GM12878 (cell line): Measurements from ENCODE around the gene PRKAR2B. TPM values are rescaled to one million over a fixed set of nuclear protein-coding genes. Genes with fewer than 3 reads are reported as not detected.
A peak's percentile ranks its signal among the peaks of the same experiment; 100 is the strongest.

ENCODE experiments used
- ATAC-seq: fragments of 200-7000 bp; cut with Tn5 transposase; 3 replicates; pipeline ENCODE4 v1.9.1; 2020; ENCODE audit warnings: mild to moderate bottlenecking, moderate library complexity
- BruUV-seq: library from RNA; stranded (reverse); fragments of 400-500 nt; replicated peaks from 2 replicates; lab custom pipeline; 2021; lab: Mats Ljungman, UMichigan
- CTCF ChIA-PET: fragments of 300-600 bp; sonication (Branson Sonifier 250); formaldehyde crosslinking; extraction: SDS; loops from one replicate; lab custom pipeline; 2021; ENCODE audit warnings: inconsistent platforms; lab: Yijun Ruan, JAX
- POLR2A ChIA-PET: fragments of 350-600 bp; formaldehyde crosslinking; extraction: SDS; loops from one replicate; lab custom pipeline; 2021; ENCODE audit warnings: inconsistent platforms; lab: Charles Lee
- RAD21 ChIA-PET: fragments of 300-600 bp; sonication (Branson Sonifier 250); formaldehyde crosslinking; loops from one replicate; lab custom pipeline; 2023; ENCODE audit warnings: antibody characterized with exemption; ENCODE audit not compliant: unreplicated experiment; lab: Charles Lee
- SMC1A ChIA-PET: fragments of 300-600 bp; sonication (Branson Sonifier 250); formaldehyde crosslinking; loops from one replicate; lab custom pipeline; 2023; ENCODE audit not compliant: unreplicated experiment, uncharacterized antibody; lab: Charles Lee
- DNase-seq: peaks from one replicate; pipeline ENCODE4 v3.0.0-alpha.2; 2011; ENCODE audit warnings: low read depth, low spot score
- FAIRE-seq: peaks from 3 replicates; lab custom pipeline; 2011; peaks lifted over from hg19 to GRCh38; lab: Jason Lieb, UNC
- H2AFZ ChIP-seq: 2 replicates; pipeline ENCODE4 v1.6.0; 2011; ENCODE audit warnings: low read depth, low read length, control low read depth; ENCODE audit not compliant: control insufficient read depth
- H3K27ac ChIP-seq: 2 replicates; pipeline ENCODE4 v1.5.1; 2011; ENCODE audit warnings: control low read depth; ENCODE audit not compliant: control insufficient read depth, insufficient read depth
- H3K27me3 ChIP-seq, 2 experiments: replicated peaks in 1 of 2; 2 replicates each; pipeline versions ENCODE4 v1.6.0 to v1.6.1; 2011; ENCODE audit warnings: low read length in 1 of 2; ENCODE audit not compliant: control insufficient read depth in 2 of 2, insufficient read depth in 2 of 2
- H3K36me3 ChIP-seq, 2 experiments: 2 replicates each; pipeline ENCODE4 v1.5.1; 2011; ENCODE audit warnings: low read length in 1 of 2; ENCODE audit not compliant: control insufficient read depth in 2 of 2, insufficient read depth in 2 of 2
- H3K4me1 ChIP-seq: 2 replicates; pipeline ENCODE4 v1.6.1; 2011; ENCODE audit warnings: mild to moderate bottlenecking, low read length, moderate library complexity, mixed read lengths; ENCODE audit not compliant: control insufficient read depth, insufficient read depth
- H3K4me2 ChIP-seq: 2 replicates; pipeline ENCODE4 v1.6.0; 2011; ENCODE audit warnings: control low read depth; ENCODE audit not compliant: control insufficient read depth, insufficient read depth
- H3K4me3 ChIP-seq: fragments of 200-600 bp; sonication (generic); 2 replicates; pipeline ENCODE4 v1.5.1; 2016
- H3K79me2 ChIP-seq: 2 replicates; pipeline ENCODE4 v1.6.0; 2011; ENCODE audit warnings: low read length; ENCODE audit not compliant: control insufficient read depth, insufficient read depth
- H3K9ac ChIP-seq: 2 replicates; pipeline ENCODE4 v1.8.0; 2011; ENCODE audit warnings: low read length, control low read depth, mixed read lengths; ENCODE audit not compliant: control insufficient read depth, insufficient read depth
- H3K9me3 ChIP-seq: replicated peaks from 3 replicates; pipeline ENCODE4 v1.5.1; 2011; ENCODE audit warnings: mild to moderate bottlenecking, low read length; ENCODE audit not compliant: control insufficient read depth, insufficient read depth
- H4K20me1 ChIP-seq: 2 replicates; pipeline ENCODE4 v1.6.0; 2011; ENCODE audit not compliant: control insufficient read depth, insufficient read depth
- BMI1 ChIP-seq: fragments of 450-650 bp; IDR thresholded peaks from 2 replicates; pipeline ENCODE4 v1.6.1; 2016; ENCODE audit warnings: mild to moderate bottlenecking, moderate library complexity, borderline replicate concordance
- CHD4 ChIP-seq: fragments of 200-600 bp; sonication (generic); IDR thresholded peaks from 2 replicates; pipeline ENCODE4 v1.6.1; 2016; ENCODE audit warnings: mild to moderate bottlenecking
- JUNB ChIP-seq: IDR thresholded peaks from 2 replicates; pipeline ENCODE4 v1.6.1; 2016; ENCODE audit warnings: antibody characterized with exemption, mild to moderate bottlenecking
- NFYB ChIP-seq: IDR thresholded peaks from 2 replicates; pipeline ENCODE4 v1.6.1; 2011; ENCODE audit warnings: low read depth, mild to moderate bottlenecking, low read length, improper control_type of control experiment, moderate library complexity; ENCODE audit not compliant: insufficient read depth
- NRF1 ChIP-seq: conservative IDR thresholded peaks from 2 replicates; pipeline ENCODE4 v1.6.1; 2011; ENCODE audit warnings: mild to moderate bottlenecking, low read depth, low read length, improper control_type of control experiment
- YBX1 ChIP-seq: fragments of 450-650 bp; IDR thresholded peaks from 2 replicates; pipeline ENCODE4 v1.6.1; 2016; ENCODE audit warnings: antibody characterized with exemption
- WGBS: methylation state at CpG from one replicate; pipeline ENCODE4 v1.1.6; 2016; ENCODE audit warnings: low lambda C conversion rate; ENCODE audit not compliant: insufficient replicate concordance, insufficient coverage; ENCODE audit errors: missing lambda C conversion rate; 5-methylcytosine and 5-hydroxymethylcytosine counted together
- in situ Hi-C: fragments of 300-500 bp; cut with MboI; formaldehyde crosslinking; loops from 9 replicates; pipeline ENCODE4 v1.14.3; 2018; ENCODE audit warnings: mixed read lengths
- intact Hi-C: fragments of 100-400 bp; cut with micrococcal nuclease; formaldehyde crosslinking; loops from one replicate; pipeline ENCODE4 v1.14.2; 2022; ENCODE audit not compliant: unreplicated experiment
- polyA plus RNA-seq, 11 experiments: library from polyadenylated mRNA; depleted of rRNA in 4 of 11; unstranded in 6 of 11; stranded (reverse) in 5 of 11; fragments of >200 nt; fragmentation: Nextera tagmentation in 4 of 11; fragmentation: Illumina TruSeq in 1 of 11; extraction: Ambion mirVana in 4 of 11; extraction: Trizol in 1 of 11; gene quantifications; 1 replicate in 1 of 11; 2 replicates in 10 of 11; pipeline versions ENCODE4 v1.2.1 to v1.2.3, GENCODE V29; 2011 to 2016; ENCODE audit warnings: inconsistent platforms in 2 of 11, missing spikeins in 2 of 11, low read depth in 1 of 11
- total RNA-seq, 4 experiments: library from RNA; depleted of rRNA in 3 of 4; stranded (reverse); fragments of >200 nt in 3 of 4; fragmentation: Illumina TruSeq in 1 of 4; extraction: Trizol in 1 of 4; gene quantifications; 2 replicates each; pipeline versions ENCODE4 v1.2.1 to v1.2.3, GENCODE V29; 2013 to 2021
- TF ChIP-seq, protein P1 (sequence below): IDR thresholded peaks from 2 replicates; pipeline ENCODE4 v1.6.1; 2012; ENCODE audit warnings: improper control_type of control experiment, low read depth, low read length; ENCODE audit not compliant: insufficient replicate concordance
- TF ChIP-seq, protein P2 (sequence below): fragments of 450-650 bp; IDR thresholded peaks from 2 replicates; pipeline ENCODE4 v1.6.1; 2016; ENCODE audit warnings: mild to moderate bottlenecking
- TF ChIP-seq, protein P3 (sequence below): fragments of 450-650 bp; IDR thresholded peaks from 2 replicates; pipeline ENCODE4 v1.6.1; 2018; ENCODE audit warnings: mild to moderate bottlenecking, low read depth, moderate library complexity; ENCODE audit not compliant: partially characterized antibody

The PRKAR2B gene
- total and polyA plus RNA-seq, 10 of the 15 experiments (the other 5 are each of a cell fraction or from before 2014, with no cell fraction given) = 0.01 to 0.18 (median 0.04) TPM; not detected in 4

DNA sequence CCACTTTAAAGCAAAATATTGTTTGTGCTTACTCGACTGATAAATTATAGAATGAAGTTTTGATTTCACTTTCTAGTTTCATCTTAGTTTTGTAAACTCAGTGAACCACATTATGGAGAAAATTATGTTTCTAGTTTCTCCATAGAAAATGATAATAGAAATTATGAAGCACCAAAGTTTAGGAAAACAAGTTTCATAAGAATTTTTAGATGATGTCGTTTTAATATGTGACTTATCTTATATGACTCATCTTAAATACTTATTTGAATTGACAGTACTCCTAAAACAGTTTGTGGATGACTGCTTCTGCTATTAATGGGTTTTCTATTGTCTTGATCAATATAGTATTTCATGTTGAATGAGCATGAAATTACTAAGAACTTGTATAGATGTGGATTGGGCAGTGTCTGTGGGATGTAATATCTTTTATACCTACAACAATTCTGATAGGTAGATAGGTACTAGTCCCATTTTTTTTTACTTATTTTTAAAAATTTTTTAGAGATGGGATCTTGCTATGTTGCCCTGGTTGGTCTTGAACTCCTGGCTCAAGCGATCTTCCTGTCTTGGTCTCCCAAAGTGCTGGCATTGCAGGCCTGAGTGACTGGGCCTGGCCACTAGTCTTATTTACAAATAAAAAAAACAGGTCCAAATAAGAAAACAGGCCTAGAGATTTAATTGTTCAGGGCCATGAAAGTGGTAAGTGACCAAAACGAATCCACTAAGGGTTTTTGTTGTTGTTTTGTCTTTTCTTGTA lies 127.9 kb downstream of the PRKAR2B start:
- TF ChIP-seq CHD4 (no peak), YBX1 (no peak), NFYB (no peak), JUNB (no peak; the same call in 1 of the 2 replicates), NRF1 (no peak), BMI1 (no peak)
- TF ChIP-seq, protein P1, sequence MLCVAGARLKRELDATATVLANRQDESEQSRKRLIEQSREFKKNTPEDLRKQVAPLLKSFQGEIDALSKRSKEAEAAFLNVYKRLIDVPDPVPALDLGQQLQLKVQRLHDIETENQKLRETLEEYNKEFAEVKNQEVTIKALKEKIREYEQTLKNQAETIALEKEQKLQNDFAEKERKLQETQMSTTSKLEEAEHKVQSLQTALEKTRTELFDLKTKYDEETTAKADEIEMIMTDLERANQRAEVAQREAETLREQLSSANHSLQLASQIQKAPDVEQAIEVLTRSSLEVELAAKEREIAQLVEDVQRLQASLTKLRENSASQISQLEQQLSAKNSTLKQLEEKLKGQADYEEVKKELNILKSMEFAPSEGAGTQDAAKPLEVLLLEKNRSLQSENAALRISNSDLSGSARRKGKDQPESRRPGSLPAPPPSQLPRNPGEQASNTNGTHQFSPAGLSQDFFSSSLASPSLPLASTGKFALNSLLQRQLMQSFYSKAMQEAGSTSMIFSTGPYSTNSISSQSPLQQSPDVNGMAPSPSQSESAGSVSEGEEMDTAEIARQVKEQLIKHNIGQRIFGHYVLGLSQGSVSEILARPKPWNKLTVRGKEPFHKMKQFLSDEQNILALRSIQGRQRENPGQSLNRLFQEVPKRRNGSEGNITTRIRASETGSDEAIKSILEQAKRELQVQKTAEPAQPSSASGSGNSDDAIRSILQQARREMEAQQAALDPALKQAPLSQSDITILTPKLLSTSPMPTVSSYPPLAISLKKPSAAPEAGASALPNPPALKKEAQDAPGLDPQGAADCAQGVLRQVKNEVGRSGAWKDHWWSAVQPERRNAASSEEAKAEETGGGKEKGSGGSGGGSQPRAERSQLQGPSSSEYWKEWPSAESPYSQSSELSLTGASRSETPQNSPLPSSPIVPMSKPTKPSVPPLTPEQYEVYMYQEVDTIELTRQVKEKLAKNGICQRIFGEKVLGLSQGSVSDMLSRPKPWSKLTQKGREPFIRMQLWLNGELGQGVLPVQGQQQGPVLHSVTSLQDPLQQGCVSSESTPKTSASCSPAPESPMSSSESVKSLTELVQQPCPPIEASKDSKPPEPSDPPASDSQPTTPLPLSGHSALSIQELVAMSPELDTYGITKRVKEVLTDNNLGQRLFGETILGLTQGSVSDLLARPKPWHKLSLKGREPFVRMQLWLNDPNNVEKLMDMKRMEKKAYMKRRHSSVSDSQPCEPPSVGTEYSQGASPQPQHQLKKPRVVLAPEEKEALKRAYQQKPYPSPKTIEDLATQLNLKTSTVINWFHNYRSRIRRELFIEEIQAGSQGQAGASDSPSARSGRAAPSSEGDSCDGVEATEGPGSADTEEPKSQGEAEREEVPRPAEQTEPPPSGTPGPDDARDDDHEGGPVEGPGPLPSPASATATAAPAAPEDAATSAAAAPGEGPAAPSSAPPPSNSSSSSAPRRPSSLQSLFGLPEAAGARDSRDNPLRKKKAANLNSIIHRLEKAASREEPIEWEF = peak; percentile 18
- TF ChIP-seq, protein P2, sequence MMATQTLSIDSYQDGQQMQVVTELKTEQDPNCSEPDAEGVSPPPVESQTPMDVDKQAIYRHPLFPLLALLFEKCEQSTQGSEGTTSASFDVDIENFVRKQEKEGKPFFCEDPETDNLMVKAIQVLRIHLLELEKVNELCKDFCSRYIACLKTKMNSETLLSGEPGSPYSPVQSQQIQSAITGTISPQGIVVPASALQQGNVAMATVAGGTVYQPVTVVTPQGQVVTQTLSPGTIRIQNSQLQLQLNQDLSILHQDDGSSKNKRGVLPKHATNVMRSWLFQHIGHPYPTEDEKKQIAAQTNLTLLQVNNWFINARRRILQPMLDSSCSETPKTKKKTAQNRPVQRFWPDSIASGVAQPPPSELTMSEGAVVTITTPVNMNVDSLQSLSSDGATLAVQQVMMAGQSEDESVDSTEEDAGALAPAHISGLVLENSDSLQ = no peak
- TF ChIP-seq, protein P3, sequence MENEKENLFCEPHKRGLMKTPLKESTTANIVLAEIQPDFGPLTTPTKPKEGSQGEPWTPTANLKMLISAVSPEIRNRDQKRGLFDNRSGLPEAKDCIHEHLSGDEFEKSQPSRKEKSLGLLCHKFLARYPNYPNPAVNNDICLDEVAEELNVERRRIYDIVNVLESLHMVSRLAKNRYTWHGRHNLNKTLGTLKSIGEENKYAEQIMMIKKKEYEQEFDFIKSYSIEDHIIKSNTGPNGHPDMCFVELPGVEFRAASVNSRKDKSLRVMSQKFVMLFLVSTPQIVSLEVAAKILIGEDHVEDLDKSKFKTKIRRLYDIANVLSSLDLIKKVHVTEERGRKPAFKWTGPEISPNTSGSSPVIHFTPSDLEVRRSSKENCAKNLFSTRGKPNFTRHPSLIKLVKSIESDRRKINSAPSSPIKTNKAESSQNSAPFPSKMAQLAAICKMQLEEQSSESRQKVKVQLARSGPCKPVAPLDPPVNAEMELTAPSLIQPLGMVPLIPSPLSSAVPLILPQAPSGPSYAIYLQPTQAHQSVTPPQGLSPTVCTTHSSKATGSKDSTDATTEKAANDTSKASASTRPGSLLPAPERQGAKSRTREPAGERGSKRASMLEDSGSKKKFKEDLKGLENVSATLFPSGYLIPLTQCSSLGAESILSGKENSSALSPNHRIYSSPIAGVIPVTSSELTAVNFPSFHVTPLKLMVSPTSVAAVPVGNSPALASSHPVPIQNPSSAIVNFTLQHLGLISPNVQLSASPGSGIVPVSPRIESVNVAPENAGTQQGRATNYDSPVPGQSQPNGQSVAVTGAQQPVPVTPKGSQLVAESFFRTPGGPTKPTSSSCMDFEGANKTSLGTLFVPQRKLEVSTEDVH = no peak
- ATAC-seq (no peak), DNase-seq (no peak), FAIRE-seq (no peak)
- H3K27ac ChIP-seq = no peak overlapping the region
- intact Hi-C loops (no loop called here), in situ Hi-C loops (no loop called here)
- peaks cover 34% of the 10 kb centered on the region for H3K79me2 ChIP-seq
- H2AFZ ChIP-seq = no peak overlapping the region
- CTCF ChIA-PET = interaction anchor here (0.7 to 1.6 kb wide), 3 partner anchors 33 to 703 kb away, joined by 3 to 5 read pairs (median 3); no protein-coding TSS in a partner anchor
- RAD21 ChIA-PET = interaction anchor here (0.7 kb wide), 1 partner anchor 993 kb away, joined by 4 read pairs; no protein-coding TSS in a partner anchor
- H4K20me1 ChIP-seq = no peaks in the 10 kb centered on the region
- SMC1A ChIA-PET = interaction anchor here (0.7 to 2.6 kb wide), 5 partner anchors 8 to 837 kb away, joined by 3 to 13 read pairs (median 3); no protein-coding TSS in a partner anchor
- H3K9ac ChIP-seq = no peak overlapping the region
- H3K36me3 ChIP-seq = no peaks in the 10 kb centered on the region
- H3K27me3 ChIP-seq = no peaks in the 10 kb centered on the region
- WGBS = 39% methylated on average over 4 of the region's 4 CpGs
- H3K4me3 ChIP-seq = 0 out of 2 replicates have a peak overlapping the region, but pooled peaks have one; percentile 12
- H3K4me2 ChIP-seq = peak overlapping the region; percentile 13; the same call in 1 of the 2 replicates
- POLR2A ChIA-PET = interaction anchor here (0.5 to 0.7 kb wide), 4 partner anchors 13 to 711 kb away, joined by 3 to 5 read pairs (median 4); no protein-coding TSS in a partner anchor
- no TSS peak for BruUV-seq
- H3K4me1 ChIP-seq = peaks cover 26% of the 10 kb centered on the region
- no peaks in the 10 kb centered on the region for H3K9me3 ChIP-seq
